Measurements from ENCODE around the gene KANTR. TPM values are rescaled to one million over a fixed set of nuclear protein-coding genes. Genes with fewer than 3 reads are reported as not detected.

Gene KANTR
- total RNA-seq, 2 donors from 2014 or later, result 11.7 to 14.4 TPM

DNA sequence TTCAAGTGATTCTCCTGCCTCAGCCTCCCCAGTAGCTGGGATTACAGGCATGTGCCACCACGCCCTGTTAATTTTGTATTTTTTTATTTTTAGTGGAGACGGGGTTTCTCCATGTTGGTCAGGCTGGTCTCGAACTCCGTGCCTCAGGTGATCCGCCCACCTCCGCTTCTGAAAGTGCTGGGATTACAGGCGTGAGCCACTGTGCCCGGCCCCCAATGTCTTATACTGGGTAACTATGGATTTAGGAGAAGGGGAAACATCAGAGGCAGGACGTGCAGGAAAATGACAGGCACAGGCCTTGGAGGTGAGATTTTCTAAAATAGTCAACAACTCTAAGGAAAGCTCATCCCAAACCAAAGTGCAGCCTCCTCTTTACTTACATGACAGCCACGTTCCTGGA is 22.9 kb upstream of the KANTR start:
- H3K36me3 ChIP-seq (ENCODE audit: control insufficient read depth, insufficient read depth, low read length), result no peaks in the 10 kb centered on the region
- Mint-ChIP-seq H3K4me3 (no peak overlapping the region), H3K4me1 (peaks cover 8% of the 10 kb centered on the region), H3K27ac (no peak overlapping the region), H3K27me3 (ENCODE audit: insufficient read depth) (no peaks in the 10 kb centered on the region), H3K9me3 (peaks cover 52% of the 10 kb centered on the region), H3K36me3 (ENCODE audit: low read depth) (no peaks in the 10 kb centered on the region)
- H3K4me1 ChIP-seq (ENCODE audit: control insufficient read depth, insufficient read depth, low read length), result no peaks in the 10 kb centered on the region
- H3K27ac ChIP-seq (ENCODE audit: low read depth, low read length), result no peak overlapping the region
- 84% methylated on average over 7 of the region's 10 CpGs; no CpG with 5 or more reads in 1 of the 2 experiments for WGBS, 2 experiments (ENCODE audit: insufficient coverage in 1 of 2, insufficient read length in 1 of 2)
- no peak overlapping the region for H3K4me3 ChIP-seq (ENCODE audit: low read length)
- no peaks in the 10 kb centered on the region for H3K9me3 ChIP-seq (ENCODE audit: control insufficient read depth, low read length)
- DNase-seq, result peak; percentile 12
- no peak for TF ChIP-seq CTCF (conservative IDR thresholded peaks at IDR 0.05)
- H3K27me3 ChIP-seq (ENCODE audit: control insufficient read depth, insufficient read depth, low read length, poor library complexity, severe bottlenecking), result no peaks in the 10 kb centered on the region
- no peak overlapping the region for H3K9ac ChIP-seq (ENCODE audit: extremely low read depth, low read length, poor library complexity, severe bottlenecking)

DNA sequence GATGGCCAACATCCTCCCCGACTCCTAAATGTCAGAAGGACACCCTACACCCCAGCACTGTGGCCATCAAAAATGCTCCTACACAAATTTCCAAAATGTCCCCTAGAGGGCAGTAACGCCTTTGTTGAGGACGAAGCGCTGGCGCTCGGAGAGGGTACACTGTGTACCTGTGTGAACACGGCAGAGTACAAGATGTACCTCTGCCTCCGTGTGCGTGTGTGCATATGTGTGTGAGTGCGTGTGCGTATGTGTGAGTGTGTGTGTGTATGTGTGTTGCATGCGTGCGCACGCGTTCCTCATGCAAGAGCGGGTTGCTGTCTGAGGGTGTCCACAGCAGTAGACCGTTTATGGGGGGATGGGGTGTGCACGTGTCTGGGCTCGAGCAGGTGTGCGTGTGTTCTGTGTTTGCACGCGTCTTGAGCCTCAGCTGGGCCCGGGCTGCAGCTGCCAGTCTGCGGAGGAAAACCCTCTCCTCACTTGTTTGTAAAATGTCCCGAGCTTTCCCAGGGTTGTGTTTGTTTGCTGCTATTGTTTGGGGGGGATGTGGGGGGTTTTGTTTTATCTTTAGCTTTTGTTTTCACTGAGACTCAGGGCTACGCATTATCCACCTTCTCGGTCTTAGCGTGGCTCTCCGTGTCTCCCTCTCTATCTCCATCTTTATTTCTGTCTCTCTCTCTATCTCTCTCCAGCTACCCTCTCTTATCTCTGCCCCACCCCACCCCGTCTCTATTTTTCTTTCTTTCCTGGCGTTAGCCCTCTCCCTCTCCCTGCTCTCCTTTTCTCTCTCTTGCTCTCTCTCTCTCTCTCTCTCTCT is 22.1 kb upstream of the KANTR start:
- peaks cover 8% of the 10 kb centered on the region for H3K4me1 Mint-ChIP-seq
- peak; percentile 79 for DNase-seq
- H3K9ac ChIP-seq (ENCODE audit: extremely low read depth, low read length, poor library complexity, severe bottlenecking), result peak overlapping the region; percentile 1
- WGBS, 2 experiments (ENCODE audit: insufficient coverage in 1 of 2, insufficient read length in 1 of 2), result 24 to 38% methylated on average over 4 to 30 of the region's 31 CpGs
- no peaks in the 10 kb centered on the region for H3K36me3 Mint-ChIP-seq (ENCODE audit: low read depth)
- TF ChIP-seq CTCF (conservative IDR thresholded peaks at IDR 0.05), result peak; percentile 77
- H3K4me1 ChIP-seq (ENCODE audit: control insufficient read depth, insufficient read depth, low read length), result no peaks in the 10 kb centered on the region
- no peaks in the 10 kb centered on the region for H3K9me3 ChIP-seq (ENCODE audit: control insufficient read depth, low read length)
- no peaks in the 10 kb centered on the region for H3K27me3 ChIP-seq (ENCODE audit: control insufficient read depth, insufficient read depth, low read length, poor library complexity, severe bottlenecking)
- H3K27ac Mint-ChIP-seq, result peak overlapping the region; percentile 21
- H3K27ac ChIP-seq (ENCODE audit: low read depth, low read length), result no peak overlapping the region
- H3K4me3 Mint-ChIP-seq, result peak overlapping the region; percentile 51
- H3K36me3 ChIP-seq (ENCODE audit: control insufficient read depth, insufficient read depth, low read length), result no peaks in the 10 kb centered on the region
- H3K27me3 Mint-ChIP-seq (ENCODE audit: insufficient read depth), result no peaks in the 10 kb centered on the region
- peaks cover 55% of the 10 kb centered on the region for H3K9me3 Mint-ChIP-seq
- peak overlapping the region; percentile 56 for H3K4me3 ChIP-seq (ENCODE audit: low read length)

GRCh38 chrX:53072418-53073114 is 21.4 kb upstream of the KANTR start:
- Histone ChIP-seq H3K4me3 (ENCODE audit: low read length) (peak overlapping the region; percentile 56), H3K27me3 (ENCODE audit: control insufficient read depth, insufficient read depth, low read length, poor library complexity, severe bottlenecking) (no peaks in the 10 kb centered on the region), H3K36me3 (ENCODE audit: control insufficient read depth, insufficient read depth, low read length) (no peaks in the 10 kb centered on the region), H3K9ac (ENCODE audit: extremely low read depth, low read length, poor library complexity, severe bottlenecking) (no peak overlapping the region), H3K9me3 (ENCODE audit: control insufficient read depth, low read length) (no peaks in the 10 kb centered on the region), H3K27ac (ENCODE audit: low read depth, low read length) (no peak overlapping the region), H3K4me1 (ENCODE audit: control insufficient read depth, insufficient read depth, low read length) (no peaks in the 10 kb centered on the region)
- H3K4me3 Mint-ChIP-seq, result peak overlapping the region; percentile 51
- WGBS, 2 experiments (ENCODE audit: insufficient coverage in 1 of 2, insufficient read length in 1 of 2), result 89% methylated on average over 3 to 9 of the region's 9 CpGs
- DNase-seq, result peak; percentile 41
- no peak for TF ChIP-seq CTCF (conservative IDR thresholded peaks at IDR 0.05)
- no peaks in the 10 kb centered on the region for H3K27me3 Mint-ChIP-seq (ENCODE audit: insufficient read depth)
- H3K27ac Mint-ChIP-seq, result no peak overlapping the region
- peaks cover 8% of the 10 kb centered on the region for H3K4me1 Mint-ChIP-seq
- no peaks in the 10 kb centered on the region for H3K36me3 Mint-ChIP-seq (ENCODE audit: low read depth)
- peaks cover 52% of the 10 kb centered on the region for H3K9me3 Mint-ChIP-seq
